Measurements from ENCODE around the gene DCTPP1.
"Not testable (repeated sequence)": the region's sequence is repeated elsewhere in the genome, so short reads cannot be mapped to it uniquely, and the experiment has no call there.

DCTPP1 gene

DNA sequence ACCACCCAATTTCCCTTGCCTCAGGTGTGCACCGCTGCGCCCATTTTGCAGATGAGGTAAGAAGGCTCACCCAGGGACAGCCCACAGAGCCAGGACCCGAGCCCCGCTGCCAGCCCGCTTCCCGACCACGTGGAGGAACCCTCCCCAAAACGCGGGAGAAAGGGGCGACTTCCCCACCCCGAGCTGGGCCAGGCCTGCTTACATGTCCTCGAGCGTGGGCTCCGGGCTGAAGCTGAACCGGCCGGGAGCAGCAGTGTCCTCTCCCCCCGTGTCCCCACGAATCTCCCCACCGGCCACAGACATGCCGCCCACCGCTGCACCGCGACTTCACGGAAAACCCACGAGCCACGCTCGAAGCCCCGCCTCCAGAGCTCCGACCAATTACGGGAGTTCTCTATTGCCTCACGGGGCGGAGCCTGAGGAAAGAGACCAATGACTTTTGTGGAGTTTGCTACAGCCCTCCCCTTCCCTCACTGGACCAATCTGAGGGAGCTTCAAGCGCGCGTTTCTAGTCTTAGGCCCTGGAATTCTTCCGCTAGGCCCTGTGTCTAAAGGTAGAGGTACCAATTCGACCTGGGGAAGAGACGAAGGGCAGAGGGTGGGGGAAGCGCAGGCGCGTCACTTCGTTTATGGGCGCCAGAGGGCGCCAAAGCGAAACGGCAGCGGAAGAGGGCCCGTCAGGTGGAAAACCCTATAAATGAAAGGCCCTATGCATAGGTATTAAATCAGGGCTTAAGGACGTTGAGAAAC is at the start of gene DCTPP1:
TSS of gene DCTPP1 (minus strand) at position 353 of the 750 bp plus-strand sequence. CDS start at position 303, 50 bp downstream.
- peak; percentile 98 to 99 for DNase-seq

DNA sequence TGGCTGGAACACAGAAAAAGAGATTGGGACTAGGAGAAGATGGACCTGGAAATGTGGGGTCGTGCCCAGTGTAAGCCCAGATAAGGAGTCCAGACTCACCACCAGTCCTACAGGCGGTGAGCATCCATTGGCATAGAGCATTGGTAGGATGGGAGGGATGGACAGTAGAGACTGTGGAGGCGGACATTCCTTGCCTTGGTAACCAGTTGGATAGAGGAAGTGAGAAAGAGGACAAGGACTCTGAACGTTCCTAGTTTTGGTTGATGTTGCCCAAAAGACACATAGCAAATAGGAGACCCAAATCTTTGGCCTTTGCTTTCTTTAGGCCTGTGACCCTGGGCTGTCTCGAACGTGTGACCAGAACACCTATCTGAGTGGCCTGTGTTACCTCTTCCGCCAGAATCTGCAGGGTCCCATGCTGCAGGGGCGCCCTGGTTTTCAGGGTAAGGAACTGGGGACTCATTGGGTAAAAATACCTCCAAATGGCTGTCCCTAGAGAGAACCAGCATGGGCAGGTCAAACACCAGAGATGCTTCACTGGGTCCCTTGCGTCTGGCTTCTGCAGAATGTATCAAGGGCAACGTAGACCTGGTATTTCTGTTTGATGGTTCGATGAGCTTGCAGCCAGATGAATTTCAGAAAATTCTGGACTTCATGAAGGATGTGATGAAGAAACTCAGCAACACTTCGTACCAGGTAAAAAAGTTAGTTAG is 49.1 kb upstream of the DCTPP1 start:
- TF ChIP-seq POLR2A (IDR thresholded peaks at IDR 0.05; ENCODE audit: low read length) (no peak), GATA1 (IDR thresholded peaks at IDR 0.05; ENCODE audit: low read depth, low read length) (no peak)
- no peak for DNase-seq

More for the DNA sequence above, at the start of gene DCTPP1:
- peak; percentile 71 for TF ChIP-seq POLR2A (IDR thresholded peaks at IDR 0.05; ENCODE audit: low read length)
- TF ChIP-seq GATA1 (IDR thresholded peaks at IDR 0.05; ENCODE audit: low read depth, low read length) = no peak

DNA sequence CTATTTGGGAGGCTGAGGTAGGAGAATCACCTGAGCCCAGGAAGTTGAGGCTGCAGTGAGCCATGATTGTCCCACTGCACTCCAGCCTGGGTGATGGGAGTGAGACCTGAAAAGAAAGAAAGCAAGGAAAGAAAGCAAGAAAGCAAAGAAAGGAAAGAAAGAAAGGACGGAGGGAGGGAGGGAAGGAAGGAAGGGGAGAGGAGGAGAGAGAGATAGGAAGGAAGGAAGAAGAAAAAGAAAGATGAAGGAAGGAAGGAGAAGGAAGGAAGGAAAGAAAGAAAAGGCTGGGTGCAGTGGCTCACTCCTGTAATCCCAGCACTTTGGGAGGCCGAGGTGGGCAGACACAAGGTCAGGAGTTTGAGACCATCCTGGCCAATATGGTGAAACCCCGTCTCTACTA is 47.9 kb upstream of the DCTPP1 start:
- DNase-seq = not testable (repeated sequence)

DNA sequence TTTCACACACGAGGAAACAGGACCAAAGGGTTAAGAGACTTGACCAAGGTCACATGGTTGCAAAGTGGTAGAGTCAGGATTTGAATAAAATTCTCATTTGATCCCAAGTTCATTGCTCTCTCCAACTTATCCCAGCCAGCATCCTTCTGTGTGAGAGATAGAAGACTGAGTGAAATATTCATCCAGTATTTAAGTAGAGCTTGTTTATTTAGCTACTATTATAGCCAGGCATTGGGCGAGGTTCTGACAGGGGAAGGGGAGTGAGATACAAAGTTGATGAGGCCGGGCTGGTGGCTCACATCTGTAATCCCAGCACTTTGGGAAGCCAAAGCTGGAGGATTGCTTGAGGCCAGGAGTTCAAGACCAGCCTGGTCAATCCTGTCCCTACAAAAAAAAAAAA is 47.2 kb upstream of the DCTPP1 start:
- DNase-seq = no peak
- TF ChIP-seq GATA1 (IDR thresholded peaks at IDR 0.05; ENCODE audit: low read depth, low read length) (no peak), POLR2A (IDR thresholded peaks at IDR 0.05; ENCODE audit: low read length) (no peak)

DNA sequence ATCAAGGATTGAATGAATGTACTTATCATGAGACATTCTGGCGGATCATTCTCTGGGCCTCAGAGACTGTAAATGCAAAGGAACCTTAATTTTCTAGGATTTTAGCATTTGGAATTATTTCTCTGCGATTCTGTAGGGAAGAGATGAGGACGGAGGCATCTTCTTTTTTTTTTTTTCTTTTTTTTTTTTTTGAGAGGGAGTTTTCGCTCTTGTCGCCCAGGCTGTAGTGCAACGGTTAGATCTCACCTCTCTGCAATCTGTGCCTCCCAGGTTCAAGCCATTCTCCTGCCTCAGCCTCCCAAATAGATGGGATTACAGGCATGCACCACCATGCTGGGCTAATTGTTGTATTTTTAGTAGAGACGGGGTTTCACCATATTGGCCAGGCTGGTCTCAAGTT is 44.9 kb upstream of the DCTPP1 start:
- no peak for DNase-seq

DNA sequence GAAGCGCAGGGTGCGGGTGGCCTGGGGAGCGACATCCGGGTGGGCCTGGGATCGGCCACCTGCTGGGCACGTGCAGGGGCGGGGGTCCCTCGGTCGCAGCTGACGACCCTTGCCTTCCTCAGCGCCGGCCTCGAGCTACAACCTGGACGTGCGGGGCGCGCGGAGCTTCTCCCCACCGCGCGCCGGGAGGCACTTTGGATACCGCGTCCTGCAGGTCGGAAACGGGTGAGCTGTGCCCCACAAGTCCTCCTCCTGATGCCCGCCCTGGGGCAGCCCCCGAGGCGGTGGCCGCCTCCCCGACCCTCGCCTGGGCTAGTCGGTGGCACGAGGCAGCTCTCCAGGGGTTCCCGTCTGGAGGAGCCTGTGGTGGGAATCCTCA is 44.2 kb upstream of the DCTPP1 start:
- DNase-seq = no peak
- TF ChIP-seq GATA1 (IDR thresholded peaks at IDR 0.05; ENCODE audit: low read depth, low read length) = no peak

More for the DNA sequence above, 44.9 kb upstream of the DCTPP1 start:
- no peak for TF ChIP-seq GATA1 (IDR thresholded peaks at IDR 0.05; ENCODE audit: low read depth, low read length)
- no peak for TF ChIP-seq POLR2A (IDR thresholded peaks at IDR 0.05; ENCODE audit: low read length)

DNA sequence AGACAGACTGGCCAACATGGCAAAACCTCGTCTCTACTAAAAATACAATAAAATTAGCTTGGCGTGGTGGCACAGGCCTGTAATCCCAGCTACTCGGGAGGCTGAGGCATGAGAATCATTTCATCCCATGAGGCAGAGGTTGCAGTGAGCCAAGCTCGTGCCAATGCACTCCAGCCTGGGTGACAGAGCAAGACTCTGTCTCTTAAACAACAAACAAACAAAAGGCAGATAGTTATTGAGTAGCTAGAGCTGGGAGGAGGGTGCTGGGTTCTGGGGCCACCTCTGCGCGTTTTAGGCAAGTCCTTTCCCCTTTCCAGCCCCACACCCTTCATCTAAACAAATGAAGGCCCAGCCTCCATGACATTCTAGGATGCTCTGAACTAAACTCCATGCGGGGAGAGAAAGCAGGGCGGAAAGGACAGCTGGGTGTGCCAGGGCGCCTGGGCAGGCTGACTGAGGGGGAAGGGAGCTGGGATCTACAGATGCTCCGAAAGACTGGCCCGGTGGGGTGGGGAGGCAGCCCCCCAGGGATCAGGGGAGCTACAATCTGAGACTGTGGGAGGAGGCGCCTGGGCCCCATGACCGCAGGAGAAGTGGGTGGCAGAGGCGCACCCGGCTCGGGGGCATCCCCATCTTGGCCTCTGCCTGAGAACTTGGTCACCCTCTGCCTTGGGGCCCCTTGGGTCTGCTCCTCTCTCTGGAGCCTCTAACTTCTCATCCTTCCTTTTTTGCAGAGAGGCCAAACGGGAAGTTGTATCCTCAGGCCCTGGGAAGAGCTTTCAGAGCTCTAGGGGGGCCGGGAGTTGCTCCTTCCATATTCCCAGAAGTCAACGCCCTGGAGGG is 43.6 kb upstream of the DCTPP1 start:
- DNase-seq = no peak
- no peak for TF ChIP-seq GATA1 (IDR thresholded peaks at IDR 0.05; ENCODE audit: low read depth, low read length)
- TF ChIP-seq POLR2A (IDR thresholded peaks at IDR 0.05; ENCODE audit: low read length) = no peak

DNA sequence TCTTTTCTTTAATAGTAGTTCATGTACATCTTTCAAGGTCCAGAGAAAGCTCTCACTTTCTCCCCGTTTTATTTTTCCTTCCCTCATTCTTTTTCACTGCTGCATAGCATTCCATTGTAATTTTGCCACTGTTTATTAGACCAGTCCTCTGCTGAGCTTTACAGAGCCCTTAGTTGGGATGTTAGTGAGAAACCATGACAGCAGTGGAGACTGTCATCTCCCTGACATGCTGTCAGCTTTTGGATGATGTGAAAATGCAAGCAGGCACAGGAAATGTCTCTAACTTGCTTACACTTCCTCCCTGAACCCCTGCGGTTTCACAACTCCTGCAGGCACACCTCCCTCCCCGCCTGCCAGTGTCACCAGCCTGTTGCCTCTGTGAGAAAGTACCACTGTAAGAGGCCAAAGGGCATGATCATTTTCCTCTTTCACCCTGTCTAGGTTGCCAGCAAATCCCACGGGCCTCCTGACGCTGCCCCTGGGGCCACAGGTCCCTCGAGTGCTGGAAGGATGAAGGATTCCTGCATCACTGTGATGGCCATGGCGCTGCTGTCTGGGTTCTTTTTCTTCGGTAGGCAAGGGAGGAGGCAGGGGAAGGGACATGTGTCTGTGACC is 42.6 kb upstream of the DCTPP1 start, which contains the start of gene ITGAL:
TSS of gene ITGAL (plus strand) at position 415 of the 615 bp plus-strand sequence. CDS start at position 511, 96 bp downstream.
- DNase-seq = no peak
- TF ChIP-seq GATA1 (IDR thresholded peaks at IDR 0.05; ENCODE audit: low read depth, low read length) (no peak), POLR2A (IDR thresholded peaks at IDR 0.05; ENCODE audit: low read length) (no peak)

DNA sequence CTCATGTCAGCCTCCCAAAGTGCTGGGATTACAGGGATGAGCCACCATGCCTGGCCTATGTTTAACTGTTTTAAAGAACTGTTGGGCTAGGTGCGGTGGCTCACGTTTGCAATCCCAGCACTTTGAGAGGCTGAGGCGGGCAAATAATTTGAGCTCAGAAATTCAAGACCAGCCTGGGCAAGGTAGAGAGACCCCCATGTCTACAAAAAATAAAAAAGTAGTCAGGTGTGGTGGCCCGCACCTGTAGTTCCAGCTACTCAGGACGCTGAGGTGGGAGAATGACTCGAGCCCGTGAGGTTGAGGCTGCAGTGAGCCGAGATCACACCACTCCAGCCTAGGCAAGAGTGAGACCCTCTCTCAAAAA is 40.8 kb upstream of the DCTPP1 start:
- DNase-seq = no peak
- TF ChIP-seq POLR2A (IDR thresholded peaks at IDR 0.05; ENCODE audit: low read length) = no peak
- TF ChIP-seq GATA1 (IDR thresholded peaks at IDR 0.05; ENCODE audit: low read depth, low read length) = no peak

DNA sequence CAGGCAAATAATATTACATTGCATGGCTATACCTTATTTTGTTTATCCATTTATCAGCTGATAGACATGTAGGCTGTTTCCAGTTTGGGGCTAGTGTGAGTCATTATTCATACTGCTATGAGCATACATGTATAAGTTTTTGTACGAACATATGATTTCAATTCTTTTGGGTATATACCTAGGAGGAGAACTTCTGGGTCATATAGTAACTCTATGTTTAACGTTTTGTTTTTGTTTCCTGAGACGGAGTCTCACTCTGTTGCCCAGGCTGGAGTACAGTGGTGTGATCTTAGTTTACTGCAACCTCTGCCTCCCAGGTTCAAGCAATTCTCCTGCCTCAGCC is 40.3 kb upstream of the DCTPP1 start:
- TF ChIP-seq GATA1 (IDR thresholded peaks at IDR 0.05; ENCODE audit: low read depth, low read length) (no peak), POLR2A (IDR thresholded peaks at IDR 0.05; ENCODE audit: low read length) (no peak)
- DNase-seq = no peak

DNA sequence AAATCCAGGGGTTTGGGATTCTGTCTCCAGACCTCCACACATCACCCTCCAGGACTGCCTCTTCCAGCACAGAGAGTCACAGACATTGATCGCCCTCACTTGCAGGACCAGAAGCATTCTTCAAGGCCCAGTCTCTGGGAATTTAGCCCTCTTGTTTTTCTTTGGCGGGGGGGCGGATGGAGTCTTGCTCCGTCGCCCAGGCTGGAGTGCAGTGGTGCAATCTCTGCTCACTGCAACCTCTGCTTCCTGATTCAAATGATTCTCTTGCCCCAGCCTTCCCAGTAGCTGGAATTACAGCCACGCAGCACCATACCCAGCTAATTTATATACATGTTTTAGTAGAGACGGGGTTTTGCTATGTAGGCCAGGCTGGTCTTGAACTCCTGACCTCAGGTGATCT is 34.2 kb upstream of the DCTPP1 start:
- no peak for TF ChIP-seq GATA1 (IDR thresholded peaks at IDR 0.05; ENCODE audit: low read depth, low read length)
- TF ChIP-seq POLR2A (IDR thresholded peaks at IDR 0.05; ENCODE audit: low read length) = no peak
- DNase-seq = no peak

DNA sequence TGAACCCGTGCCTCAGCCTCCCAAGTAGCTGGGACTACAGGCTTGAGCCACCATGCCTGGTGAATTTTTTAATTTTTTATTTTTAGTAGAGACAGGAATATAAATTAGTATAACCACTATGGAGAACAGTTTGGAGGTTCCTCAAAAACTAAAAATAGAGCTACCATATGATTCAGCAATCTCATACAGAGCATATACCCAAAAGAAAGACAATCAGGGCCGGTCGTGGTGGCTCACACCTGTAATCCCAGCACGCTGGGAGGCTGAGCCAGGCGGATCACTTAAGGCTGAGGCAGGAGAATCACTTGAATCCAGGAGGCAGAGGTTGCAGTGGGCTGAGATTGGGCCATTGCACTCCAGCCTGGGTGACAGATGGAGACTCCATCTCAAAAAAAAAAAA is 31.6 kb upstream of the DCTPP1 start:
- not testable (repeated sequence) for DNase-seq

DNA sequence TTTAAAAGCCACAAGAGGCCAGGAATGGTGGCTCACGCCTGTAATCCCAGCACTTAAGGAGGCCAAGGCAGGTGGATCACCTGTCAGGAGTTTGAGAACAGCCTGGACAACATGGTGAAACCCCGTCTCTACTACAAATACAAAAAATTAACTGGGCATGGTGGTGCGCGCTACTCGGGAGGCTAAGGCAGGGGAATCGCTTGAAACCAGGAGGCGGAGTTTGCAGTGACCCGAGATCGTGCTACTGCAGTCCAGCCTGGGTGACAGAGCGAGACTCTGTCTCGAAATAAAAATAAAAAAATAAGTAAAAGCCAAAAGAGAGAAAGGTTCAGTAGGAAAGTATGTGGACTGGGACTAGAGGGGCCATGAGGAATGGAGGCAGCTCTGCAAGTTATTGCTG is 29.6 kb upstream of the DCTPP1 start:
- no peak for TF ChIP-seq POLR2A (IDR thresholded peaks at IDR 0.05; ENCODE audit: low read length)
- no peak for TF ChIP-seq GATA1 (IDR thresholded peaks at IDR 0.05; ENCODE audit: low read depth, low read length)
- no peak for DNase-seq
